K562 (cell line): ENCODE data around the gene NOP58. TPM values are rescaled to one million over a fixed set of nuclear protein-coding genes. Genes with fewer than 3 reads are reported as not detected.
A peak's percentile ranks its signal among the peaks of the same experiment; 100 is the strongest.

Experiments
- ARNT ChIP-seq, 2 experiments: fragments of 450-650 bp; IDR thresholded peaks; 2 replicates each; pipeline ENCODE4 v1.6.1; 2016; ENCODE audit warnings: mild to moderate bottlenecking in 1 of 2
- CREM ChIP-seq: IDR thresholded peaks from 2 replicates; pipeline ENCODE4 v1.6.1; 2014; ENCODE audit warnings: antibody characterized with exemption, low read depth
- CTBP1 ChIP-seq: fragments of 450-650 bp; IDR thresholded peaks from 2 replicates; pipeline ENCODE4 v1.6.1; 2016; ENCODE audit warnings: borderline replicate concordance
- DPF2 ChIP-seq: fragments of 450-650 bp; IDR thresholded peaks from 2 replicates; pipeline ENCODE4 v1.6.1; 2016
- POLR2H ChIP-seq: IDR thresholded peaks from 2 replicates; pipeline ENCODE4 v1.6.1; 2016; ENCODE audit warnings: missing genetic modification characterization, low read depth, mild to moderate bottlenecking, control low read depth, missing compliant biosample characterization, moderate library complexity
- RBM22 ChIP-seq: fragments of 200-400 bp; formaldehyde crosslinking; IDR thresholded peaks from 2 replicates; pipeline ENCODE4 v1.6.1; 2018; ENCODE audit warnings: low read length, low read depth; ENCODE audit not compliant: poor library complexity, severe bottlenecking
- ZNF24 ChIP-seq: fragments of 450-650 bp; IDR thresholded peaks from 2 replicates; pipeline ENCODE4 v1.6.1; 2016
- ZNF316 ChIP-seq: fragments of 450-650 bp; IDR thresholded peaks from 2 replicates; pipeline ENCODE4 v1.6.1; 2016
- polyA plus RNA-seq, 8 experiments: library from polyadenylated mRNA; depleted of rRNA in 4 of 8; stranded (reverse) in 5 of 8; unstranded in 3 of 8; fragments of >200 nt; fragmentation: Nextera tagmentation in 2 of 8; fragmentation: Illumina TruSeq in 1 of 8; extraction: Ambion mirVana in 2 of 8; extraction: Trizol in 1 of 8; gene quantifications; 2 replicates each; pipeline versions ENCODE4 v1.2.1 to v1.2.3, GENCODE V29; 2011 to 2014; ENCODE audit warnings: inconsistent platforms in 1 of 8, missing spikeins in 1 of 8
- total RNA-seq, 7 experiments: library from RNA; depleted of rRNA in 6 of 7; stranded (reverse); fragments of >200 nt in 6 of 7; fragmentation: Illumina TruSeq in 2 of 7; extraction: Trizol in 2 of 7; gene quantifications; 2 replicates each; pipeline versions ENCODE4 v1.2.1 to v1.2.3, GENCODE V29; 2011 to 2021; ENCODE audit warnings: low replicate concordance in 1 of 7
- TF ChIP-seq, protein P1 (sequence below): fragments of 250-450 bp; sonication (Bioruptor Pico); IDR thresholded peaks from 2 replicates; pipeline ENCODE4 v1.4.0; 2020; ENCODE audit warnings: mild to moderate bottlenecking, moderate library complexity
- TF ChIP-seq, protein P2 (sequence below): sonication (generic); formaldehyde crosslinking; IDR thresholded peaks from 2 replicates; pipeline ENCODE4 v1.8.0; 2023; ENCODE audit warnings: mild to moderate bottlenecking, missing genetic modification reagents
- TF ChIP-seq, protein P3 (sequence below): fragments of 450-650 bp; formaldehyde crosslinking; IDR thresholded peaks from 2 replicates; pipeline ENCODE4 v1.4.0; 2020; ENCODE audit warnings: mild to moderate bottlenecking

The NOP58 gene
- total and polyA plus RNA-seq, 9 of the 15 experiments (the other 6 are each of a cell fraction or from before 2014, with no cell fraction given) = 132 to 332 (median 208) TPM

DNA sequence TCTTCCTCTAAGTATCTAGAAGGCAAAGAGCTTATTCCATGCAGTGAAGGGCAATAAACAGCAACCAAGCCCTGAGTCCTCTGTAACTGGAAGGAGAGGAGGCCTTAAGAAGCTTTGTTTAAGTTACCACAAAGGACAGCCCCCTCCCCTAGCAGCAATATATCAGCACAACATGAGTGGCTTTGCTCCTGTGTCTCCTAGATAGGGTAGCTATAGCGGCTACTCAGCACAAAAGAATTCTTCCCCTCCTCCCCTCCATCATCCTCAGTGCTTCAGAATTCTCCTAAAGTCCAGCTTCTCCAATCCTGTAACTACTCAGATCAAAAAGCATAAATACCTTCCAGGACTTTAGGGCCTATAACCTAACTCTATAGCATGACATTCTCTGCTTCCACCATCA is 43.7 kb upstream of the NOP58 start (continued):
- TF ChIP-seq, protein P1, sequence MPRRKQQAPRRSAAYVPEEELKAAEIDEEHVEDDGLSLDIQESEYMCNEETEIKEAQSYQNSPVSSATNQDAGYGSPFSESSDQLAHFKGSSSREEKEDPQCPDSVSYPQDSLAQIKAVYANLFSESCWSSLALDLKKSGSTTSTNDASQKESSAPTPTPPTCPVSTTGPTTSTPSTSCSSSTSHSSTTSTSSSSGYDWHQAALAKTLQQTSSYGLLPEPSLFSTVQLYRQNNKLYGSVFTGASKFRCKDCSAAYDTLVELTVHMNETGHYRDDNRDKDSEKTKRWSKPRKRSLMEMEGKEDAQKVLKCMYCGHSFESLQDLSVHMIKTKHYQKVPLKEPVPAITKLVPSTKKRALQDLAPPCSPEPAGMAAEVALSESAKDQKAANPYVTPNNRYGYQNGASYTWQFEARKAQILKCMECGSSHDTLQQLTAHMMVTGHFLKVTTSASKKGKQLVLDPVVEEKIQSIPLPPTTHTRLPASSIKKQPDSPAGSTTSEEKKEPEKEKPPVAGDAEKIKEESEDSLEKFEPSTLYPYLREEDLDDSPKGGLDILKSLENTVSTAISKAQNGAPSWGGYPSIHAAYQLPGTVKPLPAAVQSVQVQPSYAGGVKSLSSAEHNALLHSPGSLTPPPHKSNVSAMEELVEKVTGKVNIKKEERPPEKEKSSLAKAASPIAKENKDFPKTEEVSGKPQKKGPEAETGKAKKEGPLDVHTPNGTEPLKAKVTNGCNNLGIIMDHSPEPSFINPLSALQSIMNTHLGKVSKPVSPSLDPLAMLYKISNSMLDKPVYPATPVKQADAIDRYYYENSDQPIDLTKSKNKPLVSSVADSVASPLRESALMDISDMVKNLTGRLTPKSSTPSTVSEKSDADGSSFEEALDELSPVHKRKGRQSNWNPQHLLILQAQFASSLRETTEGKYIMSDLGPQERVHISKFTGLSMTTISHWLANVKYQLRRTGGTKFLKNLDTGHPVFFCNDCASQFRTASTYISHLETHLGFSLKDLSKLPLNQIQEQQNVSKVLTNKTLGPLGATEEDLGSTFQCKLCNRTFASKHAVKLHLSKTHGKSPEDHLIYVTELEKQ (CRISPR knock-in tag) = no peak
- 0 out of 2 replicates have a peak, but pooled peaks have one; percentile 30 for TF ChIP-seq CREM
- TF ChIP-seq ZNF24 = no peak
- TF ChIP-seq RBM22 = no peak
- TF ChIP-seq DPF2 = peak; percentile 92
- TF ChIP-seq, protein P2, sequence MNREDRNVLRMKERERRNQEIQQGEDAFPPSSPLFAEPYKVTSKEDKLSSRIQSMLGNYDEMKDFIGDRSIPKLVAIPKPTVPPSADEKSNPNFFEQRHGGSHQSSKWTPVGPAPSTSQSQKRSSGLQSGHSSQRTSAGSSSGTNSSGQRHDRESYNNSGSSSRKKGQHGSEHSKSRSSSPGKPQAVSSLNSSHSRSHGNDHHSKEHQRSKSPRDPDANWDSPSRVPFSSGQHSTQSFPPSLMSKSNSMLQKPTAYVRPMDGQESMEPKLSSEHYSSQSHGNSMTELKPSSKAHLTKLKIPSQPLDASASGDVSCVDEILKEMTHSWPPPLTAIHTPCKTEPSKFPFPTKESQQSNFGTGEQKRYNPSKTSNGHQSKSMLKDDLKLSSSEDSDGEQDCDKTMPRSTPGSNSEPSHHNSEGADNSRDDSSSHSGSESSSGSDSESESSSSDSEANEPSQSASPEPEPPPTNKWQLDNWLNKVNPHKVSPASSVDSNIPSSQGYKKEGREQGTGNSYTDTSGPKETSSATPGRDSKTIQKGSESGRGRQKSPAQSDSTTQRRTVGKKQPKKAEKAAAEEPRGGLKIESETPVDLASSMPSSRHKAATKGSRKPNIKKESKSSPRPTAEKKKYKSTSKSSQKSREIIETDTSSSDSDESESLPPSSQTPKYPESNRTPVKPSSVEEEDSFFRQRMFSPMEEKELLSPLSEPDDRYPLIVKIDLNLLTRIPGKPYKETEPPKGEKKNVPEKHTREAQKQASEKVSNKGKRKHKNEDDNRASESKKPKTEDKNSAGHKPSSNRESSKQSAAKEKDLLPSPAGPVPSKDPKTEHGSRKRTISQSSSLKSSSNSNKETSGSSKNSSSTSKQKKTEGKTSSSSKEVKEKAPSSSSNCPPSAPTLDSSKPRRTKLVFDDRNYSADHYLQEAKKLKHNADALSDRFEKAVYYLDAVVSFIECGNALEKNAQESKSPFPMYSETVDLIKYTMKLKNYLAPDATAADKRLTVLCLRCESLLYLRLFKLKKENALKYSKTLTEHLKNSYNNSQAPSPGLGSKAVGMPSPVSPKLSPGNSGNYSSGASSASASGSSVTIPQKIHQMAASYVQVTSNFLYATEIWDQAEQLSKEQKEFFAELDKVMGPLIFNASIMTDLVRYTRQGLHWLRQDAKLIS = no peak
- peak; percentile 62 for TF ChIP-seq CTBP1
- no peak for TF ChIP-seq ARNT (IDR thresholded peaks at IDR 0.05)
- TF ChIP-seq, protein P3, sequence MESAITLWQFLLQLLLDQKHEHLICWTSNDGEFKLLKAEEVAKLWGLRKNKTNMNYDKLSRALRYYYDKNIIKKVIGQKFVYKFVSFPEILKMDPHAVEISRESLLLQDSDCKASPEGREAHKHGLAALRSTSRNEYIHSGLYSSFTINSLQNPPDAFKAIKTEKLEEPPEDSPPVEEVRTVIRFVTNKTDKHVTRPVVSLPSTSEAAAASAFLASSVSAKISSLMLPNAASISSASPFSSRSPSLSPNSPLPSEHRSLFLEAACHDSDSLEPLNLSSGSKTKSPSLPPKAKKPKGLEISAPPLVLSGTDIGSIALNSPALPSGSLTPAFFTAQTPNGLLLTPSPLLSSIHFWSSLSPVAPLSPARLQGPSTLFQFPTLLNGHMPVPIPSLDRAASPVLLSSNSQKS = no peak
- peak; percentile 80 for TF ChIP-seq ZNF316
- TF ChIP-seq POLR2H (tag) = no peak
